NCI-H526 treated with DMSO at 0.1 percent for 48 hours (cell line): Measurements from ENCODE around the gene RAF1.

ENCODE experiments used
- DNase-seq: peaks from one replicate; lab custom pipeline; 2025; lab: John Stamatoyannopoulos, UW

Gene RAF1

GRCh38 chr3:12591456-12591855 lies 72.5 kb downstream of the RAF1 start:
- DNase-seq = no peak

- DNase-seq = no peak
Observed at GRCh38 chr3:12590096-12590495, 73.8 kb downstream of the RAF1 start.

GRCh38 chr3:12588039-12589009 lies 75.6 kb downstream of the RAF1 start:
- DNase-seq = no peak

- no peak for DNase-seq
Observed at GRCh38 chr3:12586403-12586802, 77.5 kb downstream of the RAF1 start.

GRCh38 chr3:12585970-12586369 lies 77.9 kb downstream of the RAF1 start:
- DNase-seq = no peak

- DNase-seq = no peak
Observed at GRCh38 chr3:12585181-12585580, 78.7 kb downstream of the RAF1 start.

- DNase-seq = no peak
Observed at GRCh38 chr3:12584083-12584482, 79.8 kb downstream of the RAF1 start.

GRCh38 chr3:12583280-12583679 lies 80.6 kb downstream of the RAF1 start:
- DNase-seq = no peak

GRCh38 chr3:12582730-12583129 lies 81.2 kb downstream of the RAF1 start:
- no peak for DNase-seq

GRCh38 chr3:12579905-12580304 lies 84.0 kb downstream of the RAF1 start:
- no peak for DNase-seq

- DNase-seq = no peak
Observed at GRCh38 chr3:12579456-12579855, 84.5 kb downstream of the RAF1 start.

- no peak for DNase-seq
Observed at GRCh38 chr3:12578742-12579141, 85.2 kb downstream of the RAF1 start.

GRCh38 chr3:12577379-12577778 lies 86.5 kb downstream of the RAF1 start:
- no peak for DNase-seq

- DNase-seq = no peak
Observed at GRCh38 chr3:12574661-12575060, 89.3 kb downstream of the RAF1 start.

GRCh38 chr3:12574131-12574530 lies 89.8 kb downstream of the RAF1 start:
- no peak for DNase-seq

- no peak for DNase-seq
Observed at GRCh38 chr3:12571986-12572385, 91.9 kb downstream of the RAF1 start.

- DNase-seq = no peak
Observed at GRCh38 chr3:12569836-12570235, 94.1 kb downstream of the RAF1 start.

- DNase-seq = no peak
Observed at GRCh38 chr3:12568747-12569146, 95.2 kb downstream of the RAF1 start.

GRCh38 chr3:12566976-12567375 lies 96.9 kb downstream of the RAF1 start:
- no peak for DNase-seq

- DNase-seq = no peak
Observed at GRCh38 chr3:12562451-12562850, 101.5 kb downstream of the RAF1 start.

- DNase-seq = no peak
Observed at GRCh38 chr3:12561397-12561796, 102.5 kb downstream of the RAF1 start.

GRCh38 chr3:12560505-12561190 lies 103.3 kb downstream of the RAF1 start:
- DNase-seq = no peak

- no peak for DNase-seq
Observed at GRCh38 chr3:12559520-12559919, 104.4 kb downstream of the RAF1 start.
